ENCODE results near the gene DTHD1. TPM values are rescaled to one million over a fixed set of nuclear protein-coding genes. Genes with fewer than 3 reads are reported as not detected.

The DTHD1 gene
- total RNA-seq, 6 donors from 2014 or later, result 0.83 to 47.4 (median 7.2) TPM

GRCh38 chr4:36244257-36245082, 36.9 kb upstream of the DTHD1 start, which contains the start of gene ARAP2:
TSS of gene ARAP2 (minus strand) at chr4:36244514. CDS start at chr4:36229486, 15,028 bp downstream.
- Histone ChIP-seq H3K4me3 (peak within 1 kb of the TSS; percentile 51 to 87 (median 72)), H3K9me3 (no peaks in the 10 kb centered on the region), H3K27me3 (no peaks in the 10 kb centered on the region), H3K27ac (peak within 1 kb of the TSS; percentile 90 to 97 (median 94)), H3K36me3 (no peaks in the 10 kb centered on the region), H3K4me1 (peaks cover 5 to 25% (median 11%) of the 10 kb centered on the region in 4 donors)
- WGBS, 2 donors, result 3 to 9% methylated on average over 13 to 38 of the region's 81 CpGs
- peak; percentile 87 to 88 for ATAC-seq (ENCODE audit: low FRiP score in 2 of 2)
- DNase-seq, result peak; percentile 83 to 95
- TF ChIP-seq POLR2A (IDR thresholded peaks at IDR 0.05) (peak in 2 of 4 donors; percentile 51 to 79), EP300 (IDR thresholded peaks at IDR 0.05) (no peak), POLR2AphosphoS5 (IDR thresholded peaks at IDR 0.05) (peak; percentile 60 to 61), CTCF (IDR thresholded peaks at IDR 0.05) (peak in 3 of 6 experiments; percentile 14 to 15 (median 14))

- Histone ChIP-seq H3K27ac (no peak overlapping the region), H3K4me3 (no peak overlapping the region), H3K4me1 (peaks cover 0 to 7% (median 1%) of the 10 kb centered on the region in 4 donors), H3K36me3 (no peaks in the 10 kb centered on the region), H3K9me3 (no peaks in the 10 kb centered on the region), H3K27me3 (no peaks in the 10 kb centered on the region)
- DNase-seq (no peak), ATAC-seq (ENCODE audit: low FRiP score in 2 of 2) (no peak)
- 84 to 96% methylated on average over 1 of the region's 1 CpG for WGBS, 2 donors
- no peak for TF ChIP-seq POLR2AphosphoS5 (IDR thresholded peaks at IDR 0.05)
- no peak for TF ChIP-seq POLR2A (IDR thresholded peaks at IDR 0.05)
- TF ChIP-seq CTCF (IDR thresholded peaks at IDR 0.05), result no peak
These were observed 31.8 kb upstream of the DTHD1 start for GRCh38 chr4:36249610-36250009.

DNA sequence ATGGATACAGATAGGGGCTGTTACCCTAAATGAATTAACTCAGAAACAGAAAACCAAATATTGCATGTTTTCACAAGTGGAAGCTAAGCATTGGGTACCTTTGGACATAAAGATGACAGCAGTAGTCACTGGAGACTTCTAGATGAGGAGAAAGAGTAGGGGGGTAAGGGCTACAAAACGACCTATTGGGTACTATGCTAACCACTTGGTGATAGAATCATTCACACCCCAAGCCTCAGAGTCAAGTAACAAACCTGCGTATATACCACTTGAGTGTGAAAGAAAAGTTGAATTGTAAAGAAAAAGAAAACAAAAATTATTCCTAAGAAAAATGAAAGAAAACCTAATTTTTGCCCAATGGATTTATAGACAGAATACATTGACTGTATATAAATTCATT, 29.4 kb upstream of the DTHD1 start:
- no peaks in the 10 kb centered on the region for H3K36me3 ChIP-seq
- H3K27ac ChIP-seq, result no peak overlapping the region
- ATAC-seq (ENCODE audit: low FRiP score in 2 of 2) (no peak), DNase-seq (no peak)
- no peaks in the 10 kb centered on the region for H3K9me3 ChIP-seq
- no peaks in the 10 kb centered on the region for H3K27me3 ChIP-seq
- no peak overlapping the region for H3K4me3 ChIP-seq
- TF ChIP-seq POLR2A (IDR thresholded peaks at IDR 0.05) (no peak), EP300 (IDR thresholded peaks at IDR 0.05) (no peak), CTCF (IDR thresholded peaks at IDR 0.05) (no peak), POLR2AphosphoS5 (IDR thresholded peaks at IDR 0.05) (no peak)
- WGBS, 2 donors, result 78 to 79% methylated on average over 2 of the region's 2 CpGs
- H3K4me1 ChIP-seq, result peaks cover 0 to 4% (median 0%) of the 10 kb centered on the region in 4 donors

DNA sequence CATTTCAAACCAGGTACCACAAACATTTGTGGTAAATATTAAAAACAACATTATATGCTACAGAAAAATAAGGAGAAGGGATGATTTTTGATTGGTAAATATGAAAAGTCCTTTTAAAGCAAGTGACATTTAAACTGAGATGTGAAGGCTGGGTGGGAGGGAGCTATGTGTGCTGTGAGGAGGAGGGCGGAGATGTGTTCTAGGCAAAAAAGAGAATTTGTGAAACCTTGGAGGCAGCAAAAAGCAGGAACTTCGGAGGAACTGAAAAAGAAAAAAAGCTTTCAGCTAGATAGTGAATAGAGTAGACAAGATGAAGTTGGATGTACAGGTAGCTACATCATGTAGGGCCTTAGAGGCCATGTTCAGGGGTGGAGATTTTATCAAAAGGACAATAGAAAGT, 27.0 kb upstream of the DTHD1 start:
- Histone ChIP-seq H3K36me3 (no peaks in the 10 kb centered on the region), H3K4me3 (no peak overlapping the region), H3K4me1 (peaks cover 0 to 4% (median 0%) of the 10 kb centered on the region in 4 donors), H3K27ac (no peak overlapping the region), H3K9me3 (no peaks in the 10 kb centered on the region), H3K27me3 (no peaks in the 10 kb centered on the region)
- TF ChIP-seq CTCF (IDR thresholded peaks at IDR 0.05), result no peak
- TF ChIP-seq EP300 (IDR thresholded peaks at IDR 0.05), result no peak
- TF ChIP-seq POLR2A (IDR thresholded peaks at IDR 0.05), result no peak
- no peak for TF ChIP-seq POLR2AphosphoS5 (IDR thresholded peaks at IDR 0.05)
- WGBS, 2 donors, result 85 to 86% methylated on average over 2 of the region's 2 CpGs
- DNase-seq, result no peak
- ATAC-seq (ENCODE audit: low FRiP score in 2 of 2), result no peak
